Activated naive CD8-positive, alpha-beta T cell treated with anti-CD3 and anti-CD28 coated beads, Interleukin-2, amount 50 U/mL, for 24 hours (primary cell): ENCODE measurements around the gene MB21D2.

Experiments used
- ATAC-seq: fragments of 150-1000 bp; cut with Tn5 transposase; one replicate; pipeline ENCODE4 v1.10.0; 2021
- DNase-seq: peaks from one replicate; pipeline ENCODE4 v3.0.0; 2021
- H3K27ac Mint-ChIP-seq: one replicate; pipeline ENCODE4 v1.8.0; 2021; ENCODE audit warnings: mild to moderate bottlenecking, mixed read lengths
- H3K27me3 Mint-ChIP-seq: one replicate; pipeline ENCODE4 v1.8.0; 2021; ENCODE audit warnings: mixed read lengths
- H3K36me3 Mint-ChIP-seq: one replicate; pipeline ENCODE4 v1.8.0; 2021; ENCODE audit warnings: low read depth, mixed read lengths
- H3K4me1 Mint-ChIP-seq: one replicate; pipeline ENCODE4 v1.8.0; 2021; ENCODE audit warnings: mixed read lengths
- H3K4me3 Mint-ChIP-seq: one replicate; pipeline ENCODE4 v1.8.0; 2021; ENCODE audit warnings: mild to moderate bottlenecking, moderate library complexity, mixed read lengths
- H3K9me3 Mint-ChIP-seq: one replicate; pipeline ENCODE4 v1.8.0; 2021; ENCODE audit warnings: mixed read lengths

The MB21D2 gene

DNA sequence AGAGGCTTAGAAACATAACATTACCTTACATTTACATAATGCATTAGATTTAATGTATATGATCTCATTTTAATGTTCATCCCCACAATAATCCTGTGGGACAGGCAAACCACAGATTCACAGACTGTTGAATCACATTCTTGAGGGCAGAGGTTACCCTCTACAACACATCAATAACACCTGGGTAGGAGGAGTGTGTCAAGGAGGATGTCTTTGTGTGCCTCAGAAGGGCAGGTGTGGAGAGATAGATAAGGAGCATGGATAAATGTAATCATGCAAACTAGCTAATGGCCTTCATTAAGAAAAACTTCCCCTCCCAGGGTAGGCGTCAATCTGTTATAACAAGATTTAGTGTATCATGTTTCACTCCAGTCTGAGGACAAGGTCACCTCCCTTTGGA is 12.9 kb upstream of the MB21D2 start:
- Mint-ChIP-seq H3K4me1 (peaks cover 1% of the 10 kb centered on the region), H3K27ac (no peak overlapping the region), H3K9me3 (no peaks in the 10 kb centered on the region), H3K27me3 (no peaks in the 10 kb centered on the region), H3K4me3 (no peak overlapping the region), H3K36me3 (no peaks in the 10 kb centered on the region)
- no peak for DNase-seq
- ATAC-seq: no peak

- H3K4me1 Mint-ChIP-seq: no peaks in the 10 kb centered on the region
- H3K4me3 Mint-ChIP-seq: no peak overlapping the region
- DNase-seq (no peak), ATAC-seq (no peak)
- no peaks in the 10 kb centered on the region for H3K36me3 Mint-ChIP-seq
- no peaks in the 10 kb centered on the region for H3K27me3 Mint-ChIP-seq
- no peaks in the 10 kb centered on the region for H3K9me3 Mint-ChIP-seq
- H3K27ac Mint-ChIP-seq: no peak overlapping the region
Measured at GRCh38 chr3:192929755-192930547, 12.3 kb upstream of the MB21D2 start.

DNA sequence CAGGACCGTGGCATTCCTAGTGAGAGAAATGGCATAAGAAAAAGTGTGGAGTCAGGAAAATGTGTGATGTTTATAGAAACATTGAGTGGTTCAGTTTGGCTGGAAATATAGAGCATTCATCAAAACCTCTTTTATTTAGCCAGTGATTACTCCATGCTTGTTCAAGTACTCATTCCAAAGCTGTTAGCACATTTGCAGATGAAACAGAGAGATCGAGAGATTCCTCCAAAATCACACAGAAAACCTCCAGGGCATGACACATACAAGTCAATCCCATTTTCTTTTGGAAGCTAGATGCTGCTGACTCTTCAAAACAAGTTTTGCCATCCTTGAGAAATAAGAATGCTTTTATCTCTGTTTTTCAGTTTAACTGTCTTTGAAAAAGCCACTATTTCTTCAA is 11.5 kb upstream of the MB21D2 start:
- Mint-ChIP-seq H3K4me3 (no peak overlapping the region), H3K36me3 (no peaks in the 10 kb centered on the region), H3K27me3 (no peaks in the 10 kb centered on the region), H3K4me1 (no peaks in the 10 kb centered on the region), H3K27ac (no peak overlapping the region), H3K9me3 (no peaks in the 10 kb centered on the region)
- ATAC-seq: no peak
- no peak for DNase-seq

DNA sequence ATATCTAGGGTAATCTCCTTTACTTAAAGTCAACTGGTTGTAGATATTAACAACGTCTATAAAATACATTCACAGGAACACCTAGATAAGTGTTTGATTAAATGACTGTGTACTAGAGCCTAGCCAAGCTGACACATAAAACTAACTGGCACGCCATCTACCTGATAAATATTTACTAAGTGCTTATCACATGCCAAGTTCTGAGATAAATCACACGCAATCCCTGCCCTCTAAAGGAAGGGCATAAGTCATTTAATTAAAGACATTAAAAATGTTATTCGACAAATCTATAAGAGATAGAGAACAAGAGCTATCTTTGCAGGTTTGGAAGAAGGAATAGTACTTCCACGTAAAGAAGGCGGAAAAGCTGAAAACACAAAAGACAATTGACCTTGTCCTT is 11.1 kb upstream of the MB21D2 start:
- H3K4me3 Mint-ChIP-seq: no peak overlapping the region
- H3K4me1 Mint-ChIP-seq: no peaks in the 10 kb centered on the region
- H3K36me3 Mint-ChIP-seq: no peaks in the 10 kb centered on the region
- H3K9me3 Mint-ChIP-seq: no peaks in the 10 kb centered on the region
- ATAC-seq (no peak), DNase-seq (no peak)
- no peak overlapping the region for H3K27ac Mint-ChIP-seq
- H3K27me3 Mint-ChIP-seq: no peaks in the 10 kb centered on the region

DNA sequence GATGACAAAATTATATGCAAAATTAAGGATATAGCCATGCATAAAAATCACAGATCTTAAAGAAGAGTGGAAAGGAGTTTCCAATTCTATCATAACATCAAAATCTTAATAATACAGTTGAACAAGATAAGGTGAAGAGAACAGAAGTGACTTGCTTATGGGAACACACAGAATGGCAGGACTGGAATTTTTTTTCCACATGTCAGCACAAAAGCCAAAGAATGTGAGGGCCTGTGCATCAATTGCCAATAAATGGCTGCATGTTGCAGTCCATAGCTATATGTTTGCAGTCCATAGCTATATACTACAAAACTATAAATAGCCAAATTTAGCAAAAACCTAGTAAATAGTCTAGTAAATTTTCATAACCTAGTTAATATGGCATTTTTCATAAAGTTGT is 10.4 kb upstream of the MB21D2 start:
- no peak for ATAC-seq
- Mint-ChIP-seq H3K27ac (no peak overlapping the region), H3K4me3 (no peak overlapping the region), H3K4me1 (no peaks in the 10 kb centered on the region), H3K9me3 (no peaks in the 10 kb centered on the region), H3K36me3 (no peaks in the 10 kb centered on the region), H3K27me3 (peaks cover 2% of the 10 kb centered on the region)
- no peak for DNase-seq

DNA sequence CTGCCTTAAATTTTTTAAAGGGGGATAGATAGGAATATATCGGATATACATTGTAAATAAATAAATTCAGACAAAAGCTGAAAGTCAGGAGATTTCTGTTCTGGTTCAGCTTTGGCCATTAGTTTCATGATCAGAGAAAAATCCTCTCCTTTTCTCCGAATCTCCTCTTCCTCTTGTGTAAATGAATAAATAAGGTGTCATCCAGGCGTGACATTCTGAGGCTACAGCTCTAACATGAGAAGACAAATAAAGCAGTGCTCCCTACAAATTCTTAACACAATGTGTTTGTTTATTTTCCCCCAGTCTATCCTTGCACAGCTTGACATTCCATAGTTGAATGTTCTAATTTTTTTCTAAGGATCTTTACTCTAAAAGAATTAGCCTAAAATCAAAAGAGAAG is 9.4 kb upstream of the MB21D2 start:
- H3K4me3 Mint-ChIP-seq: no peak overlapping the region

GRCh38 chr3:192923731-192924130 is 6.1 kb upstream of the MB21D2 start:
- peaks cover 1% of the 10 kb centered on the region for H3K4me1 Mint-ChIP-seq
- no peak overlapping the region for H3K27ac Mint-ChIP-seq
- no peak for ATAC-seq
- H3K27me3 Mint-ChIP-seq: peaks cover 30% of the 10 kb centered on the region
- H3K9me3 Mint-ChIP-seq: no peaks in the 10 kb centered on the region
- H3K36me3 Mint-ChIP-seq: no peaks in the 10 kb centered on the region
- no peak overlapping the region for H3K4me3 Mint-ChIP-seq
- DNase-seq: no peak

More for the DNA sequence above, 9.4 kb upstream of the MB21D2 start:
- DNase-seq (no peak), ATAC-seq (no peak)
- H3K27ac Mint-ChIP-seq: no peak overlapping the region
- no peaks in the 10 kb centered on the region for H3K4me1 Mint-ChIP-seq
- peaks cover 4% of the 10 kb centered on the region for H3K27me3 Mint-ChIP-seq
- no peaks in the 10 kb centered on the region for H3K9me3 Mint-ChIP-seq
- H3K36me3 Mint-ChIP-seq: no peaks in the 10 kb centered on the region

DNA sequence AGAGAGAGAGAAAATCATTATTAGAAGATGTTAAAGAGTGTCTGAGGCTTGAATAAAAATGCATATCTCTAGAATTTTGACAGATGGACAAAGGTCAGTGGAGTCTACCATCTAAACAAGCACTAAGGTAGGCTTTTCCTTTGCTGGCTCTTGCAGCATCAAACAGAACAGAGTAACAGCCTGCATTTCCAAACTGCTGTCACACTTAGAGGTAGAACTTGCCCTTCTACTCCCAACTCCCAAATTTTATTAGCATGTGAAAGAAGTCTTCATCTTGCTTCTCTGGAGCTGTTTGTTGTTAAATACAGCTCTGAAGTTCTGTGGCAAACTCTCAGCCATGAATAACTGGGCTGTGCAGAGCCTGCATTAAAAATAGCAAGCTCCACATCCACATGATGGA is 4.1 kb upstream of the MB21D2 start:
- Mint-ChIP-seq H3K36me3 (no peaks in the 10 kb centered on the region), H3K9me3 (no peaks in the 10 kb centered on the region), H3K27ac (no peak overlapping the region), H3K27me3 (peaks cover 45% of the 10 kb centered on the region), H3K4me3 (no peak overlapping the region), H3K4me1 (peaks cover 12% of the 10 kb centered on the region)
- no peak for DNase-seq
- no peak for ATAC-seq

- ATAC-seq: no peak
- Mint-ChIP-seq H3K27ac (no peak overlapping the region), H3K4me3 (no peak overlapping the region), H3K9me3 (no peaks in the 10 kb centered on the region), H3K27me3 (peaks cover 57% of the 10 kb centered on the region), H3K36me3 (no peaks in the 10 kb centered on the region), H3K4me1 (peaks cover 17% of the 10 kb centered on the region)
- no peak for DNase-seq
Measured at GRCh38 chr3:192920411-192920810, 2.8 kb upstream of the MB21D2 start.

DNA sequence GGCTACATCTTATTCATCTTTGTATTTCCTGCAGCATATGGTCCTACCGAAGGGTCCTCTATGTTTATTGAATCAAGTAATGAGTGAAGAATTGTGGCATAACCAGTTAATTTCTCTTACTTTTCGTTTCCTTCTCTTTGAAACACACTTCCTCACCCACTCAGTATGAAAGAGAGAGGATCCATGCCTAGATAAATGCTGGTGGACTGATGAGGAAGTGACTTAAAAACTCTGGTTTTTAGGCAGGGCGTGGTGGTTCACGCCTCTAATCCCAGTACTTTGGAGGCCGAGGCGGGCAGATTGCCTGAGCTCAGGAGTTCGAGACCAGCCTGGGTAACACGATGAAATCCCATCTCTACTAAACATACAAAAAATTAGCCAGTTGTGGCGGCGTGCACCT is 2.2 kb upstream of the MB21D2 start:
- no peak for ATAC-seq
- peaks cover 20% of the 10 kb centered on the region for H3K4me1 Mint-ChIP-seq
- H3K9me3 Mint-ChIP-seq: no peaks in the 10 kb centered on the region
- DNase-seq: no peak
- no peak overlapping the region for H3K4me3 Mint-ChIP-seq
- H3K27ac Mint-ChIP-seq: no peak overlapping the region
- peaks cover 60% of the 10 kb centered on the region for H3K27me3 Mint-ChIP-seq
- no peaks in the 10 kb centered on the region for H3K36me3 Mint-ChIP-seq

GRCh38 chr3:192918275-192918588 is 576 bp upstream of the MB21D2 start:
- ATAC-seq (no peak), DNase-seq (no peak)
- peak overlapping the region; percentile 68 for H3K27ac Mint-ChIP-seq
- peak overlapping the region; percentile 85 for H3K4me3 Mint-ChIP-seq
- no peaks in the 10 kb centered on the region for H3K9me3 Mint-ChIP-seq
- H3K36me3 Mint-ChIP-seq: no peaks in the 10 kb centered on the region
- peaks cover 63% of the 10 kb centered on the region for H3K27me3 Mint-ChIP-seq
- peaks cover 22% of the 10 kb centered on the region for H3K4me1 Mint-ChIP-seq

GRCh38 chr3:192917028-192917403 is 640 bp downstream of the MB21D2 start:
- ATAC-seq (no peak), DNase-seq (peak; percentile 33)
- peaks cover 65% of the 10 kb centered on the region for H3K27me3 Mint-ChIP-seq
- H3K9me3 Mint-ChIP-seq: no peaks in the 10 kb centered on the region
- H3K27ac Mint-ChIP-seq: peak overlapping the region; percentile 81
- H3K4me3 Mint-ChIP-seq: peak overlapping the region; percentile 85
- H3K4me1 Mint-ChIP-seq: peaks cover 22% of the 10 kb centered on the region
- H3K36me3 Mint-ChIP-seq: no peaks in the 10 kb centered on the region

DNA sequence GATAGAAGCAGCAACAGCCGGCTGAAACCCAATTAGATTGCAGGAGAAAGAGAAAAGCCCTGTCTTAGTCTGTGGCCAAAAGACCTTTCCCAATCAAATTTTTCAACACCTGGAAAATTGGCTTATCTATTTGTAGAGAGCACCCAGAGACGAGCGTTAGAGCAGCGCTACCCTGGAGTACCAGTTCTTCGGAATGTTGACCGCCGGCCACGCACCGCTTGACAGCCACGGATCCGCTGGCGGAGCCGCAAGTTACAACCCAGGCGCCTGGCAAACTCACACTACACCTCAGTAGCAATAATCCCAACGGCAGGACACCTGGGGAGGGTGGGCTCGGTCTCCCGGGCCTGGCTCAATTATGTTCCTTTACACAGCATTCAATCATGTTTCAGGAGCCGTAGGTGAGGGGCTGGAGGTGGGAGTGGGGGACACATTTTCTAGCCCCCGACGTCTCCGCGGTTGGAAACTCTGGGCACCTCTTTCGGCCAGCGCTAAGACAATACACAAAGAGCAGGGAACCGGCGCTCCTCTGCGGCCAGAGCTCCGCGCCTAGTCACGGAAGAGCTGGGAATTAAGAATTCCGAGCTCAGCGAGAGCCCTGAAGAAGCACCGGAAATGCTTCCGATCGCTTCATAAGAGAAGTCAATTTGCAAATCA is 1.2 kb downstream of the MB21D2 start:
- H3K27ac Mint-ChIP-seq: peak overlapping the region; percentile 81
- H3K9me3 Mint-ChIP-seq: no peaks in the 10 kb centered on the region
- H3K4me3 Mint-ChIP-seq: peak overlapping the region; percentile 85
- no peaks in the 10 kb centered on the region for H3K36me3 Mint-ChIP-seq
- DNase-seq (peak; percentile 7), ATAC-seq (no peak)
- H3K4me1 Mint-ChIP-seq: peaks cover 22% of the 10 kb centered on the region
- H3K27me3 Mint-ChIP-seq: peaks cover 63% of the 10 kb centered on the region

DNA sequence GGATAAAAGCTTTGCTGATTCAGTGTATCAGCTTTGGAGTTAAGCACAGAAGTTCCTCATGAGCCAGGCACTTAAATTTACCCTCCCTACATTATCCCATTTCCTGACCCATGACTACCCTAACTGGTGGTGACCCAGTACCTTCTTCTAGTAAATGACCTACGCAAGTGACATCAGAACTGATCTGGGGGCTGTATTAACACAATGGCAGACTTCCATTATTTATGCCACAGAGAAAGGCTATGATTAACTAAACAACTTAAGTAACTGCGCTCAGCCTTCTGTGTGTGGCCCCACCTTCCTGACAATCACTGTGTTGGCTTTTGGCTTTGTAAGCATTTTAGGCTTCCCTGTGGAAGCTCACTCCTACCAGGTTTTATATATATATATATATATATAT is 1.9 kb downstream of the MB21D2 start:
- peaks cover 59% of the 10 kb centered on the region for H3K27me3 Mint-ChIP-seq
- H3K27ac Mint-ChIP-seq: no peak overlapping the region
- no peaks in the 10 kb centered on the region for H3K36me3 Mint-ChIP-seq
- H3K9me3 Mint-ChIP-seq: no peaks in the 10 kb centered on the region
- DNase-seq (no peak), ATAC-seq (no peak)
- H3K4me1 Mint-ChIP-seq: peaks cover 22% of the 10 kb centered on the region
- peak overlapping the region; percentile 21 for H3K4me3 Mint-ChIP-seq

DNA sequence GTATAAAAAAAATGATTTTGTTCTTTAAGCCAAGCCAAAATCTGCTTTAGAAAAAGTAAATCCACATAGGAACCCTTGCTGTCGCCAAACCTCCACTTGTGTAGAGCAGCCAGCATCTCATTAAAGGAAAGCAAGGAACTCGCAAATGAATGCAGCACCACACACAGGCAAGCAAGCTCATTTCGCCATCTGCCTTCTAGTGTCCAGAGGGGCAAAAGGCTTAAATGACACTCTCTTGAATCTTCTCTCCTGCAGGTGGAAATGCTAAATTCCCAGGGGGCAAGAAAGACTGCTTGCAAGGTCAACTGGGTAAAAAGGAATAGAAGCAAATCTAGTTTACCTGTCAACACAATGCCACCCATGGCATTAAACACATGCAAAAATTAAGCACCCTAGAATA is 2.4 kb downstream of the MB21D2 start:
- H3K4me3 Mint-ChIP-seq: peak overlapping the region; percentile 21
- no peaks in the 10 kb centered on the region for H3K9me3 Mint-ChIP-seq
- no peak for DNase-seq
- no peak overlapping the region for H3K27ac Mint-ChIP-seq
- ATAC-seq: no peak
- peaks cover 55% of the 10 kb centered on the region for H3K27me3 Mint-ChIP-seq
- H3K36me3 Mint-ChIP-seq: no peaks in the 10 kb centered on the region
- peaks cover 22% of the 10 kb centered on the region for H3K4me1 Mint-ChIP-seq
